H9 (cell line): ENCODE results near the gene GNE. TPM values are rescaled to one million over a fixed set of nuclear protein-coding genes. Genes with fewer than 3 reads are reported as not detected.

Experiments
- DNase-seq: peaks from one replicate; pipeline ENCODE4 v3.0.0-alpha.2; 2017
- H2AFZ ChIP-seq: one replicate; pipeline ENCODE4 v1.6.1; 2013; ENCODE audit warnings: mild to moderate bottlenecking, low read length, control low read depth, moderate library complexity
- H2AK5ac ChIP-seq: 2 replicates; pipeline ENCODE4 v1.6.1; 2013; ENCODE audit warnings: low read length, control low read depth, mixed read lengths; ENCODE audit not compliant: insufficient read length
- H2BK120ac ChIP-seq: one replicate; pipeline ENCODE4 v1.6.1; 2013; ENCODE audit warnings: low read depth, mild to moderate bottlenecking, low read length, control low read depth, inconsistent platforms; ENCODE audit not compliant: poor library complexity, severe bottlenecking
- H2BK12ac ChIP-seq: 2 replicates; pipeline ENCODE4 v1.6.1; 2013; ENCODE audit warnings: low read length, control low read depth, mixed read lengths, low read depth; ENCODE audit not compliant: insufficient read length
- H2BK15ac ChIP-seq: 2 replicates; pipeline ENCODE4 v1.6.1; 2013; ENCODE audit warnings: low read depth, low read length, control low read depth
- H2BK20ac ChIP-seq: one replicate; pipeline ENCODE4 v1.6.1; 2013; ENCODE audit warnings: low read depth, mild to moderate bottlenecking, low read length, control low read depth, inconsistent platforms; ENCODE audit not compliant: poor library complexity, severe bottlenecking
- H2BK5ac ChIP-seq: 2 replicates; pipeline ENCODE4 v1.6.1; 2013; ENCODE audit warnings: low read length, control low read depth, mixed read lengths; ENCODE audit not compliant: insufficient read length
- H3K14ac ChIP-seq: 2 replicates; pipeline ENCODE4 v1.6.1; 2013; ENCODE audit warnings: low read length, control low read depth; ENCODE audit not compliant: insufficient read depth
- H3K18ac ChIP-seq: 2 replicates; pipeline ENCODE4 v1.6.1; 2013; ENCODE audit warnings: low read depth, mild to moderate bottlenecking, mixed read lengths, low read length, control low read depth; ENCODE audit not compliant: insufficient read length
- H3K23ac ChIP-seq: 2 replicates; pipeline ENCODE4 v1.6.1; 2013; ENCODE audit warnings: low read length, control low read depth, mixed read lengths, low read depth; ENCODE audit not compliant: insufficient read length
- H3K23me2 ChIP-seq: 2 replicates; pipeline ENCODE4 v1.6.1; 2013; ENCODE audit warnings: low read depth, mild to moderate bottlenecking, mixed read lengths, low read length, control low read depth; ENCODE audit not compliant: insufficient read length, poor library complexity, severe bottlenecking
- H3K27ac ChIP-seq: 2 replicates; pipeline ENCODE4 v1.5.1; 2013; ENCODE audit warnings: low read length, control low read depth, mixed read lengths, low read depth; ENCODE audit not compliant: insufficient read length
- H3K27me3 ChIP-seq: 2 replicates; pipeline ENCODE4 v1.6.1; 2013; ENCODE audit warnings: low read length, control low read depth, inconsistent platforms; ENCODE audit not compliant: insufficient read depth
- H3K4ac ChIP-seq: 2 replicates; pipeline ENCODE4 v1.6.1; 2013; ENCODE audit warnings: low read depth, mild to moderate bottlenecking, control low read depth, inconsistent platforms, low read length, moderate library complexity
- H3K4me1 ChIP-seq: 2 replicates; pipeline ENCODE4 v1.6.1; 2013; ENCODE audit warnings: low read length, control low read depth, inconsistent platforms; ENCODE audit not compliant: insufficient read depth
- H3K4me2 ChIP-seq: 2 replicates; pipeline ENCODE4 v1.6.1; 2013; ENCODE audit warnings: low read length, control low read depth, mixed read lengths; ENCODE audit not compliant: insufficient read length, insufficient read depth
- H3K56ac ChIP-seq: 2 replicates; pipeline ENCODE4 v1.6.1; 2013; ENCODE audit warnings: low read depth, mild to moderate bottlenecking, mixed read lengths, low read length, control low read depth; ENCODE audit not compliant: insufficient read length
- H3K79me1 ChIP-seq: 2 replicates; pipeline ENCODE4 v1.6.1; 2013; ENCODE audit warnings: low read depth, mild to moderate bottlenecking, moderate library complexity, low read length, control low read depth, inconsistent platforms; ENCODE audit not compliant: insufficient read depth, poor library complexity, severe bottlenecking
- H3K79me2 ChIP-seq: 2 replicates; pipeline ENCODE4 v1.6.1; 2013; ENCODE audit warnings: low read length, control low read depth, inconsistent platforms; ENCODE audit not compliant: insufficient read depth
- H3K9ac ChIP-seq: 2 replicates; pipeline ENCODE4 v1.6.1; 2013; ENCODE audit warnings: low read length, control low read depth, mixed read lengths; ENCODE audit not compliant: insufficient read length; ENCODE audit errors: extremely low read depth
- H3K9me3 ChIP-seq: one replicate; pipeline ENCODE4 v1.6.1; 2013; ENCODE audit warnings: low read depth, low read length, inconsistent platforms; ENCODE audit not compliant: control insufficient read depth
- H3T11ph ChIP-seq: one replicate; pipeline ENCODE4 v1.6.1; 2013; ENCODE audit warnings: mild to moderate bottlenecking, low read length, control low read depth, inconsistent platforms
- H4K20me1 ChIP-seq: one replicate; pipeline ENCODE4 v1.6.1; 2013; ENCODE audit not compliant: control insufficient read depth, insufficient read length, insufficient read depth
- H4K5ac ChIP-seq: 2 replicates; pipeline ENCODE4 v1.6.1; 2013; ENCODE audit warnings: low read depth, mild to moderate bottlenecking, mixed read lengths, low read length, control low read depth; ENCODE audit not compliant: insufficient read length
- H4K8ac ChIP-seq: replicated peaks from 2 replicates; pipeline ENCODE4 v1.6.1; 2013; ENCODE audit warnings: low read length, control low read depth, mixed read lengths, low read depth; ENCODE audit not compliant: insufficient read length
- H4K91ac ChIP-seq: 2 replicates; pipeline ENCODE4 v1.6.1; 2013; ENCODE audit warnings: low read depth, mild to moderate bottlenecking, moderate library complexity, mixed read lengths, low read length, control low read depth; ENCODE audit not compliant: insufficient read length
- H3K27ac Mint-ChIP-seq, 3 experiments: 2 replicates in 2 of 3; 3 replicates in 1 of 3; pipeline ENCODE4 v1.8.0; 2020 to 2021; ENCODE audit warnings: mixed read lengths in 3 of 3, mild to moderate bottlenecking in 1 of 3, moderate library complexity in 1 of 3
- H3K27me3 Mint-ChIP-seq: 2 replicates; pipeline ENCODE4 v1.8.0; 2021; ENCODE audit warnings: low read depth, mild to moderate bottlenecking, moderate library complexity, mixed read lengths
- H3K36me3 Mint-ChIP-seq, 3 experiments: 2 replicates in 2 of 3; 3 replicates in 1 of 3; pipeline ENCODE4 v1.8.0; 2020 to 2021; ENCODE audit warnings: low read depth in 3 of 3, mixed read lengths in 3 of 3; ENCODE audit not compliant: insufficient read depth in 1 of 3
- H3K4me1 Mint-ChIP-seq, 2 experiments: 2 replicates each; pipeline ENCODE4 v1.8.0; 2020; ENCODE audit warnings: mixed read lengths in 2 of 2
- H3K4me3 Mint-ChIP-seq, 2 experiments: 2 replicates in 1 of 2; 3 replicates in 1 of 2; pipeline ENCODE4 v1.8.0; 2020 to 2021; ENCODE audit warnings: mild to moderate bottlenecking in 2 of 2, mixed read lengths in 2 of 2, moderate library complexity in 1 of 2
- H3K9me3 Mint-ChIP-seq, 2 experiments: 2 replicates in 1 of 2; 3 replicates in 1 of 2; pipeline ENCODE4 v1.8.0; 2020; ENCODE audit warnings: mild to moderate bottlenecking in 2 of 2, mixed read lengths in 2 of 2, moderate library complexity in 1 of 2
- CTCF ChIP-seq: fragments of 200-600 bp; sonication (generic); conservative IDR thresholded peaks from 3 replicates; pipeline ENCODE4 v1.8.0; 2021; ENCODE audit warnings: antibody characterized with exemption, mild to moderate bottlenecking
- WGBS: extraction: QIAGEN DNeasy Blood & Tissue Kit; methylation state at CpG from one replicate; pipeline ENCODE4 v1.1.7; 2013; ENCODE audit warnings: missing lambda C conversion rate, low lambda C conversion rate, mixed read lengths; ENCODE audit not compliant: insufficient read length; ENCODE audit errors: extremely low coverage; 5-methylcytosine and 5-hydroxymethylcytosine counted together
- total RNA-seq: library from RNA; stranded (reverse); gene quantifications from 2 replicates; pipeline ENCODE4 v1.2.1, GENCODE V29; 2021

Gene GNE
- total RNA-seq, 1 experiment from 2014 or later = 6.3 TPM

- Histone ChIP-seq H2BK120ac (no peak overlapping the region), H4K8ac (no peak overlapping the region), H4K20me1 (no peaks in the 10 kb centered on the region), H3K9me3 (no peaks in the 10 kb centered on the region), H3K4ac (no peak overlapping the region), H3K23me2 (no peaks in the 10 kb centered on the region), H3K23ac (no peak overlapping the region), H3K18ac (peak overlapping the region; percentile 76), H3K79me2 (no peaks in the 10 kb centered on the region), H4K91ac (no peak overlapping the region), H2BK20ac (no peak overlapping the region), H3K14ac (no peak overlapping the region), H3K4me1 (no peaks in the 10 kb centered on the region), H2BK15ac (no peak overlapping the region), H4K5ac (no peak overlapping the region), H2BK5ac (no peak overlapping the region), H3K27me3 (no peaks in the 10 kb centered on the region), H3T11ph (no peak overlapping the region), H3K79me1 (no peaks in the 10 kb centered on the region), H3K56ac (no peak overlapping the region), H3K27ac (no peak overlapping the region), H2BK12ac (no peak overlapping the region), H2AFZ (no peak overlapping the region), H3K9ac (no peak overlapping the region), H2AK5ac (no peak overlapping the region), H3K4me2 (no peak overlapping the region)
- DNase-seq = no peak
- Mint-ChIP-seq H3K9me3 (no peaks in the 10 kb centered on the region; a peak in 1 of 5 replicates), H3K36me3 (no peaks in the 10 kb centered on the region), H3K4me1 (peaks cover 7 to 11% of the 10 kb centered on the region in 2 experiments), H3K27ac (no peak overlapping the region), H3K4me3 (no peak overlapping the region), H3K27me3 (no peaks in the 10 kb centered on the region)
- no CpG with 5 or more reads among the region's 3 CpGs for WGBS
- no peak for TF ChIP-seq CTCF
Measured at GRCh38 chr9:36290996-36291395, 32.7 kb upstream of the GNE start.
